Fibroblast of lung (primary cell): ENCODE results near the gene JAK1.

ENCODE experiments used
- CTCF ChIP-seq, 2 donors: IDR thresholded peaks in 1 of 2; conservative IDR thresholded peaks in 1 of 2; 1 replicate in 1 of 2; 2 replicates in 1 of 2; pipeline ENCODE4 v1.5.1; 2011 to 2012; ENCODE audit warnings: low read length in 2 of 2, control low read depth in 1 of 2, inconsistent platforms in 1 of 2, low read depth in 1 of 2, mild to moderate bottlenecking in 1 of 2
- EZH2 ChIP-seq: IDR thresholded peaks from 2 replicates; pipeline ENCODE4 v1.5.1; 2012; ENCODE audit warnings: low read length, control low read depth, mild to moderate bottlenecking; ENCODE audit errors: missing control alignments

DNA sequence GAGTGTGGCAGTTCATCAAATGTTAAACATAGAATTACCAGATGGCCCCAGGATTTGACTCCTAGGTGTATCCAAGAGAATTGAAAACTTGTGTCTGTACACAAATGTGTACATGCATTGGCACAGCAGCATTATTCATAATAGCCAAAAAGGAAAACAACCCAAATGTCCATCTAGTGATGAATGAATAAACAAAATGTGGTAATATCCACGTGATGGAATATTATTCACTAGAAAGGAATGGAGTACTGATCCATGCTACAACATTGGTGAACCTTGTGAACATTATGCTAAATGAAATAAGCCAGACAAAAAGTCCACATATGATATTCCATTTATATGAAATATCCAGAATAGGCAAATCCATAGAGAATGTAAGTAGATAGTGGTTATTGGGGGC is 143.7 kb downstream of the JAK1 start:
- no peak for TF ChIP-seq CTCF (conservative IDR thresholded peaks at IDR 0.05 in 1 of 2, IDR thresholded peaks at IDR 0.05 in 1 of 2; ENCODE audit: low read depth in 1 of 2, low read length in 2 of 2)
- no peak for TF ChIP-seq EZH2
